GM20431 (cell line): ENCODE measurements around the gene TMEM81.

Experiments
- in situ Hi-C: fragments of 300-500 bp; cut with MseI, MboI; formaldehyde crosslinking; loops from one replicate; pipeline ENCODE4 v1.15.0; 2020; ENCODE audit warnings: low sequenced_read_pairs; ENCODE audit not compliant: unreplicated experiment

TMEM81 gene

GRCh38 chr1:205084360-205084759 lies at the start of gene TMEM81:
Gene TMEM81, minus strand, starts transcription at chr1:205084460. Its CDS starts 140 bp downstream, at chr1:205084320.
- in situ Hi-C loops = no loop called here

DNA sequence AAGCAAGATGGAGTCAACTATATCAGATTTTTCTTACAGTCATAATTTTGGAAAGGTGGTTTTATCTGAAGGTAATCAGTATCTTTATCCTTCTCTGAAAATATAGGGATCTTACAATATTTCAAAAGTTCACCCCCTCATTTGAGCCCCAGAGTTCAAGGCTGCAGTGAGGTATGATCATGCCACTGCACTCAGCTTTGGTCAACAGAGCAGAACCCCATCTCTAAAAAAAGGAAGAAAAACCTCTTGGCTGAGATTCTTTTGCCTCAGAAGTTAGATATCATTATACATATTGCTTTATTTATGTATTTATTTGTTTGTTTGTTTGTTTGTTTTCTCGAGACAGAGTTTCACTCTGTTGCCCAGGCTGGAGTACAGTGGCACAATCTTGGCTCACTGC lies 49.0 kb upstream of the TMEM81 start:
- in situ Hi-C loops = no loop called here

GRCh38 chr1:205129447-205130029 lies 45.3 kb upstream of the TMEM81 start:
- in situ Hi-C loops = no loop called here

DNA sequence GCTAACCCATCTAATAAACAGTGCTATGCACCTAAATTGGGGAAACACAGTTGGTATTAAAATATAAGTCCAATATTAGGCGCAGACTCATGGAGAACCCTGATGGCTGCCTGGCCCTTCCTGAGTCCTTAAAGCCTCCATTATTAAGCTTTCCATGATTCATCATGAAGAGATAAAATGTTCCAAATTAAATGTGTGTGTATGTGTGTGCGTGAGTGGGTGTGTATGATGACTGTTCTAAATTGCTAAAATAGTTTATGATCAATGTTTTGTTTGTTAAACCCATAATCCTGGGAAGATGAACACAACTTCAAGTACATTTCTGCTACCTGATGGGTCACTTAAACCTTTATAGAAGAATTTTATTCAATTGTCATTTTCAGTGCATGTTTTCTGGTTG lies 43.8 kb upstream of the TMEM81 start:
- in situ Hi-C loops = no loop called here

- in situ Hi-C loops = no loop called here
Measured at GRCh38 chr1:205127646-205128045, 43.4 kb upstream of the TMEM81 start.

GRCh38 chr1:205124726-205125125 lies 40.5 kb upstream of the TMEM81 start:
- in situ Hi-C loops = no loop called here

DNA sequence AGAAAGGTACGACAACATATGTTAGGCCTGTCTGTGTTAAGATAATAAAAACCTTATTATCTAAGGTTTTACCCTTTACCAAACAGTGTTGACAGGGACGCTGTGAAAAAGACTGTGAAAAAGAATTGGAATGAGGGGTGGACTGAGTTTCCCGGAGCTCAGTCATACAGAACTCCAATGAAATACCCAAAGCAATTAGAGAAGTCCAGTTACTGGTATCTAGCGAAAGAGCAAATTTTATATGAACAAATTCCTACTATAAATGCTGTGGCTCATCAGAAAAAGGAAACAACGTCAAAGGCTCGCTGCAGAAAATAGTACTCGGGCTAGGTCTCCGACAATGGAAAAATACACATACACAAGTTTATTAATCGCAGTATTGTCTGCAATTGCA lies 38.2 kb upstream of the TMEM81 start:
- in situ Hi-C loops = no loop called here

GRCh38 chr1:205121660-205122488 lies 37.6 kb upstream of the TMEM81 start, which contains the start of gene RBBP5:
Gene RBBP5, minus strand, starts transcription at chr1:205121978. Its CDS starts 105 bp downstream, at chr1:205121873.
- in situ Hi-C loops = no loop called here

- in situ Hi-C loops = no loop called here
Measured at GRCh38 chr1:205118752-205119151, 34.5 kb upstream of the TMEM81 start.

- in situ Hi-C loops = no loop called here
Measured at GRCh38 chr1:205111354-205111753, 27.1 kb upstream of the TMEM81 start.

DNA sequence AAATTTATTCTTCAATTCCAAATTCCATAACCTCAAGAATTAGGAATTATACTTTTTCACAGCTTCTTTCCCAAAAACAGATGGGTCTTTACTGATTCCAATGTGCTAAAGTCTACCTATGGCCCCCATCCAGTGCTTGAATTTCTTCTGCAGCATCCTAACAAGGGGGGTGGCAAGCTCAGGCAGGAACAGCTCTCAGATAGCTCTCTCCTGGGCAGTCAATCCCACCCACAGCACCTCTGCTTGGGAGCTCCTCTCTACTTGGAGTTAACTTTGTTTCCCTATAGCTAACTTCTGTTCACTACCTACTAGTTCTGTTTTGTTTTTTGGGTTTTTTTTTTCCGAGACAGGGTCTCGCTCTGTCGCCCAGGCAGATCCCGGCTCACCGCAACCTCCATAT lies 25.5 kb upstream of the TMEM81 start:
- in situ Hi-C loops = no loop called here

DNA sequence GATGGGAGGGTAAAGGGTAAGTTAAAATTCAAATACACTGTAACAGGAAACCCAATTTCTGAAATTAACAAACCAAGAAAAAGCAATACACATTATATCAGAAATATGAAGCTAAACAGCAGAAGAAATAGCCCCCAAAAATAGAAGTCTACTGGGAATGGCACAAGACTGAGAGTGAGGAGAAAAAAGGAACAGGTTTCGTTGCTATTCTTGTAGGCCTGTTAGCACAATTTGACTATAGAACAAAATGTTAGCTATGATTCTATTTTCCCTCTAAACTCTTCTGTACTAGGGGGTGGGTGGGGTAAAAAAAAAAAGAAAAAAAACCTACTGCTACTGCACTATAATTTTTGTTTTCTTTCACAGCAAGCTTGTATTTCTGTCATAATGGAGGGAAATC lies 25.0 kb upstream of the TMEM81 start:
- in situ Hi-C loops = no loop called here

- in situ Hi-C loops = no loop called here
Measured at GRCh38 chr1:205108464-205108863, 24.2 kb upstream of the TMEM81 start.

DNA sequence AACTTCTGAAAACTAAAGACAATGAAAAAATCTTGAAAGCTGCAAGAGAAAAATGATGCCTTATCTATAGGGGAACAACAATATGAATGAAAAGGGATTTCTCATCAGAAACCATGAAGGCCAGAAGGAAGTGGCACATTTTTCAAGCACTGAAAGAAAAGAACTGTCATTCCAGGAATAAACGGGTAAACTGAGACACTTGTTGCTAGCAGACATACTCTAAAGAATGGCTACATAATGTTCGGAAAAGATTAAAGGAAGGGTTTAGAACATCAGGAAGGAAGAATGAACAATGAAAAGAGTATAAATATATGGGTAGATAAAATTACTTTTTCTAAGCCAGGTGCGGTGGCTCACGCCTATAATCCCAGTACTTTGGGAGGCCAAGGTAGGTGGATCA lies 23.1 kb upstream of the TMEM81 start:
- in situ Hi-C loops = no loop called here

- in situ Hi-C loops = no loop called here
Measured at GRCh38 chr1:205102404-205102803, 18.1 kb upstream of the TMEM81 start.

GRCh38 chr1:205098242-205098641 lies 14.0 kb upstream of the TMEM81 start:
- in situ Hi-C loops = no loop called here

GRCh38 chr1:205095422-205095821 lies 11.2 kb upstream of the TMEM81 start:
- in situ Hi-C loops = no loop called here

DNA sequence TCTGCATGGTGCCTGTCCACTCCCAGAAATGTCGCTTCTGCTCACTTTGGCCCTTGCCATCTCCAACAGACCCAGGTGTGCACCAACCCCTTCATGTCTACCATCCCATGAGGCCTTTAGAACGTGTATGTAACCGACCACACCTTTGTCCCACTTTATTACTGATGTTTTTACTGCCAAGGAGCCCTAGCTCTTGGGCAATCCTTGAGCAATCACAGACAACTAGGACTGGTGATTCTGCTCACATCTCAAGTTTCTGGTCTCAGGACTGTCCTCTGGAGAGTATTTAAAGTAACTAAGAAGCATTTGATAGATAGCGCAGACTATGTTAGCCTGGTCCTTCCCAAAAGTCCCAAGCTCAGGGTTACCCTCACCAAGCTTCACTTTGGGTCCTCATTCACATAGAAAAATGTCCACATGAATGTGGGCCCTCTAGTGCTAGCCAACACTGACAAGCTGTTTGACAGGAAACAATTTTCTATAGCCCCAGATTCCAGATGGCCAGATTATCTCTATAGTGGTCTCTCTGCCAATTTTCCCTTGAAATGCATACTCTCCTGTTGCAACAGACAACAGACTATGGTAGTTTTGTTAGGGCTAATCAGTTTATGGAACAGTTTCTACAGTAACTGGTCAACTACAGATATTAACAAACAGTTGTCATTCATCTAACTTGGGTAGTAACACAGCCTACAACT lies 6.9 kb upstream of the TMEM81 start:
- in situ Hi-C loops = no loop called here

GRCh38 chr1:205088341-205088740 lies 4.1 kb upstream of the TMEM81 start:
- in situ Hi-C loops = no loop called here

DNA sequence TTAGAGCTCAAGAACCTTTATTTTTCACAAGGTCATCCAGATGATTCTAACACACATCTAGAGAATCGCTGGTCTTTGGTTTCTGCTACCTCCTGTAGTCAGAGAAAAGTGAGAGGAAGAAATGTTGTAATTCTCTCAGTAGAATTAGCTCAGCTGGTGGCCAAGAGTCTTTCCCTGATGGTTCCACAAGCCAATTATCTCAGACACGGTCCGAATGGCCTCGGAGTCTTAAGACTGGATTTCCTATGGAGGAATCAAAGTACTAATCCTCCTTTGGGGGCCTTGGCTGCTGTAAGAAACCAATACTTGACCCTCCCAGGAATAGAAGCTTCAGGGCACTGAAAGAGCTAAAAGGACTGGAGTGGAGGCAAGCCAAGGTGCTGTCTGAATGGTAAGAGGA lies 1.8 kb downstream of the TMEM81 start:
- in situ Hi-C loops = no loop called here

DNA sequence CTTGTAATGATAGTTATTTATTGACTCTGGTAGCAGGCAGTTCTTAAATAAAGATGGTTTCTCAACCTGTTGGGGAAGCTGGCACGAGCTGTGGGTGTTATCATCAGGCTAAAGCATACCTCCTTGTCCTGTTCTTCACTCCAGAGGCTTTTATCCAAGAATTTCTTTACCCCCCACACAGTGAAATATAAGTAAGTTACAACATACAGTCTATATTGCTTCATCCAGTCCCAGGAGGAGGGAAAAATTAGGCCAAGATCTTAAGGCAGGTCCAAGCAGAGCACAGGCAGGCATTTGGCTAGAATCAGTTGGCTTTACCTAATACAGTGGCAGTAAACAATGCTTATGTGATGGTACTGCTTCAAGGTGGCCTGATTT lies 6.3 kb downstream of the TMEM81 start:
- in situ Hi-C loops = no loop called here
